ENCODE measurements around the gene CFAP46. TPM values are rescaled to one million over a fixed set of nuclear protein-coding genes. Genes with fewer than 3 reads are reported as not detected.
A peak's percentile ranks its signal among the peaks of the same experiment; 100 is the strongest.

The CFAP46 gene
- total and polyA plus RNA-seq, 9 donors: 0.50 to 22.4 (median 1.6) TPM; not detected in 1

- Histone ChIP-seq H3K36me3 (no peaks in the 10 kb centered on the region), H3K27me3 (no peaks in the 10 kb centered on the region), H3K4me1 (ENCODE audit: insufficient read depth) (no peaks in the 10 kb centered on the region), H3K9me3 (no peaks in the 10 kb centered on the region), H3K27ac (no peak overlapping the region), H3K4me3 (no peak overlapping the region)
- intact Hi-C loops (cut with DNase I): no loop called here
- no peak for DNase-seq
- TF ChIP-seq, protein P1, sequence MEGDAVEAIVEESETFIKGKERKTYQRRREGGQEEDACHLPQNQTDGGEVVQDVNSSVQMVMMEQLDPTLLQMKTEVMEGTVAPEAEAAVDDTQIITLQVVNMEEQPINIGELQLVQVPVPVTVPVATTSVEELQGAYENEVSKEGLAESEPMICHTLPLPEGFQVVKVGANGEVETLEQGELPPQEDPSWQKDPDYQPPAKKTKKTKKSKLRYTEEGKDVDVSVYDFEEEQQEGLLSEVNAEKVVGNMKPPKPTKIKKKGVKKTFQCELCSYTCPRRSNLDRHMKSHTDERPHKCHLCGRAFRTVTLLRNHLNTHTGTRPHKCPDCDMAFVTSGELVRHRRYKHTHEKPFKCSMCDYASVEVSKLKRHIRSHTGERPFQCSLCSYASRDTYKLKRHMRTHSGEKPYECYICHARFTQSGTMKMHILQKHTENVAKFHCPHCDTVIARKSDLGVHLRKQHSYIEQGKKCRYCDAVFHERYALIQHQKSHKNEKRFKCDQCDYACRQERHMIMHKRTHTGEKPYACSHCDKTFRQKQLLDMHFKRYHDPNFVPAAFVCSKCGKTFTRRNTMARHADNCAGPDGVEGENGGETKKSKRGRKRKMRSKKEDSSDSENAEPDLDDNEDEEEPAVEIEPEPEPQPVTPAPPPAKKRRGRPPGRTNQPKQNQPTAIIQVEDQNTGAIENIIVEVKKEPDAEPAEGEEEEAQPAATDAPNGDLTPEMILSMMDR (IDR thresholded peaks at IDR 0.05): no peak
- no peak for TF ChIP-seq POLR2A (IDR thresholded peaks at IDR 0.05)
- TF ChIP-seq EP300 (IDR thresholded peaks at IDR 0.05): no peak
- WGBS, 3 donors: 69 to 79% (median 74%) methylated on average over 27 of the region's 27 CpGs
These were observed 35.4 kb upstream of the CFAP46 start for GRCh38 chr10:132977807-132978206.

DNA sequence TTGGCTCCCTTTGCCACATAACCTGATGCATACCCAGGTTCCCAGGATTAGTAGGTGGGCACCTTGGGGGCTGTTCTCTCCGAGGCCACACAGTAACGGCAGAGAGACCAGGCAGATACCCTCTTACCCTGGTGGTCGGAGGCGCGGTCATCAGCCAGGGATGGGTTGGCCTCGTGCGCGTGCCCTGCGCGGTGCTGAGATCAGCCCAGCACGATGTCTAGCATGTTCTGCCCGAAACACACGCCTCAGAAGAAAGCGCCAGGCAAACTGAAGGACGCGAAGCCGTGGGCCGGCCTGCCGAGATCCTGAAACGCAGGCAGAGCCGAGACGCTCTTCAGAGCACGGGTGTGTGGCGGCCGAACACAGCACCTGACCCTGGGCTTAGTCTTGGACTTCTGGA, 34.7 kb upstream of the CFAP46 start:
- WGBS, 3 donors: 94 to 96% (median 96%) methylated on average over 24 to 25 of the region's 25 CpGs
- Histone ChIP-seq H3K9me3 (no peaks in the 10 kb centered on the region), H3K4me3 (no peak overlapping the region), H3K27ac (no peak overlapping the region), H3K27me3 (no peaks in the 10 kb centered on the region), H3K4me1 (ENCODE audit: insufficient read depth) (no peaks in the 10 kb centered on the region), H3K36me3 (no peaks in the 10 kb centered on the region)
- TF ChIP-seq POLR2A (IDR thresholded peaks at IDR 0.05): no peak
- TF ChIP-seq EP300 (IDR thresholded peaks at IDR 0.05): no peak
- TF ChIP-seq, protein P1 (IDR thresholded peaks at IDR 0.05): no peak
- DNase-seq: no peak
- intact Hi-C loops (cut with DNase I): no loop called here

DNA sequence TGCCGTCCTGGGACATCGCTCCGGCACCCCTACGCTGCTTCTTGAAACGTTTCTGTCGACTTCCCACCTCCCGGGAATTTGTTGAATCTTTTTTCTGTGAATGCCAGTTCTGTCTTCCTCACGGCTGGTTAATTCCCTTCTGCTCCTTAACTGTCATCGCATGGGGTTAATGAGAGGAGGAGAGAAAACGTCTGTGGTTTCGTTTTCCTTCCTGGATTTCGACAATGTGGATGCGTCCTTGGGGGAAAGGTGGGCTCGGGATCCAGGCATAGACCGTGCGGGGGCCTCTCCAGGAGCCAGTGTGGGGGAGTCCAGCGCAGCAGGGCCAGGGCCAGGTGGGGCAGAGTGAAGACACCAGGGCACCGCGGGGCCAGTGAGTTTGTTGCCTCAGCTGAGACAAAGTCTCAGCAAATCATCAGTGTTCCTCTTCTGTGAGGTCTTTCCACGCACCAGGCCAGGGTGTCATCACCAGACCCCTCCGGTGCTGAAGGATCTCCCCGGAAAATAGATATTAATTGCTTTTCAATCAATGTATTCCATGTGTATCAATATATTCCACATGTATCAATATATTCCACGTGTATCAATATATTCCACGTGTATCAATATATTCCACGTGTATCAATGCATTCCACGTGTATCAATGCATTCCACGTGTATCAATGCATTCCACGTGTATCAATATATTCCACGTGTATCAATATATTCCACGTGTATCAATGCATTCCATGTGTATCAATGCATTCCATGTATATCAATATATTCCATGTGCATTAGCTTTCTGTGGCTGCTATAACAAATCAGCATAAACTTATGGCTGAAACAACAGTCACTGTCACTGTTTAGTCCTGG, 33.7 kb upstream of the CFAP46 start:
- Histone ChIP-seq H3K27me3 (no peaks in the 10 kb centered on the region), H3K9me3 (no peaks in the 10 kb centered on the region), H3K27ac (no peak overlapping the region), H3K4me3 (no peak overlapping the region), H3K36me3 (no peaks in the 10 kb centered on the region), H3K4me1 (ENCODE audit: insufficient read depth) (no peaks in the 10 kb centered on the region)
- TF ChIP-seq EP300 (IDR thresholded peaks at IDR 0.05): no peak
- TF ChIP-seq, protein P1 (IDR thresholded peaks at IDR 0.05): no peak
- no peak for TF ChIP-seq POLR2A (IDR thresholded peaks at IDR 0.05)
- intact Hi-C loops (cut with DNase I): no loop called here
- WGBS, 3 donors: 52 to 62% (median 56%) methylated on average over 30 of the region's 30 CpGs
- no peak for DNase-seq

DNA sequence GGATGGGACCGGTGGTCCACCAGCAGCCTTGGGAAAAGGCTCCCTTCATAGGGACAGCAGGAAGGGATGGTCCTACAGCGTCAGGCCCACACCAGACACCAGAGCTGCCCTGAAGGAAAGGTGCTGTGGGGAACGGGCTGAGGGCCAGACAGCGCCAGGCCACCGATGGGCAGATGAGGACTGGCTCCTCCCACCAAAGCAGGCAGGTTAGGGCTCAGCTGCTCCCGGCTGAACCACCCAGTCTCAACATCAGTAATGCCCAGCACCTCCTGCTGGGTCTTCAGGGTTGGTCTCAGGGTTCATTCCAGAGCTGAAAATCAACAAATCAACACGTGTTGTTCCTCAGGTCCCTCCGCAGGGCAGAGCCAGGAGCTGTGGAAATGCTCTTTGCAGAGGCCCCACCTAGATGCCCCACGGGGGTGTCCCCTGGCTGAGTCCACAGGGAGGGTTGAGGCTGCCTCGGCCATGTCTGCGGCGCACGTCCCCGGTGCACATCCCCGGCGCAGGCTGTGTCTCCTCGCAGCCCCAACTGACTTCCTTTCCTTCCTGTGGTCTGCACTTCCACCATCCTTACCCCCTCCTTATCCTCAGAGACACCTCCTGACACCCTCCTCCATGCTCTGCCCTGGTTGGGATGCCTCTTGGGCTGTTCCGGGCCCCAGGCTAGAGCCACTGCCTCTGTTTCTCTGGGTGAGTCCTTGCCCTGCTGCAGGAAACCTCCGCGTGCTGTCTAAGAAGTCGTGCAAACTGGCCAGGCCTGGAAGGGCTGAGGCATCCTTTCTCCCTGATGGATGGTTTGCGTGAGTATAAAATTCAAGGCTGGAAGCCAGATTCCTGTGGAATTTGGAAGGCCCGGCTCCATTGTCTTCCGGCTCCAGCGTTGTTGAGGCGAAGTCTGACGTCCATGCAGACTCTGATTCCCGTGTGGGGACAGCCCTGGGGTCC, 32.8 kb upstream of the CFAP46 start:
- no peak overlapping the region for H3K27ac ChIP-seq
- peaks cover 0 to 4% of the 10 kb centered on the region in 2 donors for H3K9me3 ChIP-seq
- TF ChIP-seq POLR2A (IDR thresholded peaks at IDR 0.05) (no peak), EP300 (IDR thresholded peaks at IDR 0.05) (no peak)
- TF ChIP-seq, protein P1 (IDR thresholded peaks at IDR 0.05): no peak
- no peak overlapping the region for H3K4me3 ChIP-seq
- H3K27me3 ChIP-seq: no peaks in the 10 kb centered on the region
- DNase-seq: peak in 1 of 5 donors; percentile 16
- H3K36me3 ChIP-seq: no peaks in the 10 kb centered on the region
- WGBS, 3 donors: 66 to 68% (median 66%) methylated on average over 28 of the region's 28 CpGs
- intact Hi-C loops (cut with DNase I): no loop called here
- no peaks in the 10 kb centered on the region for H3K4me1 ChIP-seq (ENCODE audit: insufficient read depth)

Measured in ovary (tissue), 9 donors.